WI38 (cell line): ENCODE results near the gene UFD1.

Source experiments
- H3K4me3 ChIP-seq: 2 replicates; pipeline ENCODE4 v1.5.1; 2011; ENCODE audit warnings: low read depth, mild to moderate bottlenecking, control low read depth, low read length
- TF ChIP-seq, protein P1 (sequence below): IDR thresholded peaks from 2 replicates; pipeline ENCODE4 v1.5.1; 2012; ENCODE audit warnings: low read depth, mild to moderate bottlenecking, control low read depth, low read length

The UFD1 gene

DNA sequence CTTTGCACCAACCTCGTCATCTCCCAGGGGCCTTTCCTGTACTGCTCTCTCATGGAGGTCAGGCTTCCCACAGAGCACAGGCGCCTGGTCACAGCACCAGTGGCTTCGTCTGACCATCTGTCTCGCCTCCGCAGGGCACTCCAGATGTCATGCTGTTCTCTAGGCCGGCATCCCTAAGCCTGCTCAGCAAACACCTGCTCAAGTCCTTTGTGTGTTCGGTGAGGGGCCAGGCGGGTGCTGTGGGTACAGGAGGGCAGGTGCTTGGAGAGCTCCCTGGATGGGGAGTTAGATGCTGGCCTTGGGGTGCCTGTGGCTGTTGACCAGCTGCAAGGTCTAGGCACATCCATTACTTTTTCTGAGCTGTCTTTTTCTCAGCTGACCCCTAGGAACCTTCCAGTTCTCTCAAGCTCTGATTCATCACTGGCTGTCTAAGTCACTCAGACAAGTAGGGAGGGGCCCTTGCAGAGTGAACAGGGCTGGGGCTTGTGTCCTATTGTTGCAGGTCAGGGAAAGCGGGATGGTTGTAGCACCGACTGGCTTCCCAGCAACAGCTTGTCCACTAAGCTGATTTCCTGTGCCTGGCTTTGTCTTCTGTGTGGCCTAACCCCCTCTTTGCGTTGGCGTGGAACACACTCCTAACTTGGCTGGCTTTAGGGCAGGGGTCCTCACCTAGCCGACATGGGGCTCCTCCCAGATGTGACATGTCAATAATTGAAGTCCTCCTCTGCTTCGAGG lies 36.0 kb upstream of the UFD1 start:
- no peak overlapping the region for H3K4me3 ChIP-seq
- TF ChIP-seq, protein P1, sequence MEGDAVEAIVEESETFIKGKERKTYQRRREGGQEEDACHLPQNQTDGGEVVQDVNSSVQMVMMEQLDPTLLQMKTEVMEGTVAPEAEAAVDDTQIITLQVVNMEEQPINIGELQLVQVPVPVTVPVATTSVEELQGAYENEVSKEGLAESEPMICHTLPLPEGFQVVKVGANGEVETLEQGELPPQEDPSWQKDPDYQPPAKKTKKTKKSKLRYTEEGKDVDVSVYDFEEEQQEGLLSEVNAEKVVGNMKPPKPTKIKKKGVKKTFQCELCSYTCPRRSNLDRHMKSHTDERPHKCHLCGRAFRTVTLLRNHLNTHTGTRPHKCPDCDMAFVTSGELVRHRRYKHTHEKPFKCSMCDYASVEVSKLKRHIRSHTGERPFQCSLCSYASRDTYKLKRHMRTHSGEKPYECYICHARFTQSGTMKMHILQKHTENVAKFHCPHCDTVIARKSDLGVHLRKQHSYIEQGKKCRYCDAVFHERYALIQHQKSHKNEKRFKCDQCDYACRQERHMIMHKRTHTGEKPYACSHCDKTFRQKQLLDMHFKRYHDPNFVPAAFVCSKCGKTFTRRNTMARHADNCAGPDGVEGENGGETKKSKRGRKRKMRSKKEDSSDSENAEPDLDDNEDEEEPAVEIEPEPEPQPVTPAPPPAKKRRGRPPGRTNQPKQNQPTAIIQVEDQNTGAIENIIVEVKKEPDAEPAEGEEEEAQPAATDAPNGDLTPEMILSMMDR = no peak

DNA sequence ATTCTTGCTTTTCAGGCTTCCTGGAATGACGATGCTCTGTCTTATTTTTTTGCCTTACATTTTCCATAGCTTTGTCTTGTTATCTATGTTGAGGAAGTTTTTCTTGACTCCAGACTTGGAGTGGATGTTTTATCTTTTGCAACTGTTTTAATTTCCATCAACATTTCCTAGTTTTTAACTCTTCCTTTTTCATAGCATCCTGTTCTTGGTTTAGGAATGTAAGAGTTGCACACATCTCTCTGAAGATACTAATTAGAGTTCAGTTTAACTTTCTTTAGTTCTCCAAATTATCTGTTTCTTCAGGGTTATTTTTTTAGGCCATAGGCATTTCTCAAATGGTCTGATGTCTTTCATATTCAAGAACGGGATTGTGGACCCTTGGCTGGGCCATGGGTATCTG lies 34.8 kb upstream of the UFD1 start:
- TF ChIP-seq, protein P1 = no peak
- H3K4me3 ChIP-seq = no peak overlapping the region

DNA sequence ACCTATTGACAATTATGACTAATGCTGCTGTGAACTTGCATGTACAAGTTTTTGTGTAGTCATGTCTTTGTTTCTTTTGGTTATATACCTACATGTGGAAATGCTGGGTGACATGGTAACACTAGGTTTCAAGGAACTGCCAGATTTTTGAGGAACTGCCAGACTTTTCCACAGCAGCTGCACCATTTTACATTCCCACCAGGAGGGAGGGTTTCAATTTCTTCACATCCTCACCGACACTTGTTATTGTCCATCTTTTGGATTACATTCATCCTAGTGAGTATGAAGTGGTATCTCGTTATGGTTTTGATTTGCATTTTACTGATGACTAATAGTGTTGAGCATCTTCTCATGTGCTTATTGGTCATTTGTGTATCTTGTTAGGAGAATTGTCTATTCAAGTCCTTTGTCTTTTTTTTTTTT lies 31.9 kb upstream of the UFD1 start:
- no peak overlapping the region for H3K4me3 ChIP-seq
- TF ChIP-seq, protein P1 = no peak

DNA sequence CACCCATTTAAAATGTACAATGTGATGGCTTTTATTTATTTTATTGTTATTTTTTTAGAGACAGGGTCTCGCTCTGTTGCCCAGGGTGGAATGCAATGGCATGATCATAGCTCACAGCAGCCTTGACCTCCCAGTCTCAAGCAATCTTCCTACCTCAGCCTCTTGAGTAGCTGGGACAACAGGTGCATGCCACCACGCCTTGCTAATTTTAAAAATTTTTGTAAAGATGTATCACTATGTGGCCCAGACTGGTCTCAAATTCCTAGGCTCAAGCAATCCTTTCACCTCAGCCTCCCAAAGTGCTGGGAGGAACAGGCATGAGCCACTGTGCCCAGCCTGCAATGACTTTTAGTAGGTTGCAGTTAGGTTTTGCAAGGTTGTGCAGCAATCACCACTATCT lies 30.9 kb upstream of the UFD1 start:
- TF ChIP-seq, protein P1 = no peak
- no peak overlapping the region for H3K4me3 ChIP-seq

DNA sequence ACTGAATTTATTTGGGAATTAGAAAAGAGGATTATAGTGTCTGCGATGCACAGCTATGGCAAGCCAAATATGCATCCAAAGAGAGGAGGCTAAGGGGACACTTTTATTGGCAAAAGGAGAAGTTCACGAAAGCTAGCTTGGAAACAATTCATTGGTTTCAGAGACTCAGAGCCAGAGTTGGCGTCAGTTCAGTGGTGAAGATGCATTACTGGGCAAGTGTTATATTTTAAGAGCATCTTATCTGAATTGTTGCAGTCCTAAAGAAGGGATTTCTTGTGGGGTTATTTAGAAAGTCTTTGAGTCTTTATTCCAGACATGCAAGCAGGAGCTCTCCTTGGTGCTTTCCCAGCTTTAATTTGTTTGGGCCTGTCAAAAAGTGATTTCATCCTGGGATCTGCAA lies 30.2 kb upstream of the UFD1 start:
- TF ChIP-seq, protein P1 = no peak
- H3K4me3 ChIP-seq = no peak overlapping the region

DNA sequence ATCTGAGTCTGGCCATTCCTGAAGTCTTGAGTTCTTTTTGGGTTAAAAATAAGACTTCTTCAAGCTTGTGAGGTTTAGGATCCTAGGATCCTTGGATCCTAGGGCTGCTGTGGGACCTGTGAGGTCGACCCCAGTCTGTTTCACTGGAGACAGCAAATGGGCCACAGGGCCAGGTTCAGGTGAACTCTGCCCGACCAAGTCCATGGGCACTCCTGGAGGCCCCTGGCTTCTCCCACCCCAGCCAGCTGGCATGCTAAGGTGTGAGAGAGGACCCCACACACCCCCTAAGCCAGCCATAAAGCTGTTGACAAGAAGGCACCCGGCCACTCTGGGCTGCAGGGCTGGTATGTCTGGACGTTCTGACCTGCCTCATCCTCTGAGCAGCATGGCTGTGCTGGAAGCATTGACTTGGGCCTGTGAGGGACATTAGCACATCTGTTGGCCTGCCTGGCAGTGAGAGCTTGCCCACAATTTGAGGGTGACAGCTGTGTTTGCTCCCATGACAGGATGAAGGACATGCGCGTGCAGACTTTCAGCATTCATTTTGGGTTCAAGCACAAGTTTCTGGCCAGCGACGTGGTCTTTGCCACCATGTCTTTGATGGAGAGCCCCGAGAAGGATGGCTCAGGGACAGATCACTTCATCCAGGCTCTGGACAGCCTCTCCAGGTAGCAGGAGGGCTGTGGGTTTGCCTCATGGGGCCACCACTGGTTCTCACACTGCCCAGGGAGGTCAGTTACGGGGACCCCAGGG lies 29.2 kb upstream of the UFD1 start:
- TF ChIP-seq, protein P1 = no peak
- no peak overlapping the region for H3K4me3 ChIP-seq

DNA sequence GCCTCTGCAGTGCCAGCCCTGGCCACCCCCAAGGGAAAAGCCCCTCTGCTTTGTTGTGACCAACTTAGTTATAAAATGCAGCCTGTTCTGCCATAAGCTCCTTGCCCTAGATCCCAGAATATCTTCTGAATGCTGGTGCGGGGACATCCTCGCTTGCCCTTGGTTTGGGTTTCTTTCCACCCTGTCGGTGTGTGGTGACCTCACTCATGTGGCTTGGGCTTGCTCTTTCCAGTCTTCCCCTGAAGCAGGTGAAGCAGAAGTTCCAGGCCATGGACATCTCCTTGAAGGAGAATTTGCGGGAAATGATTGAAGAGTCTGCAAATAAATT lies 28.5 kb upstream of the UFD1 start:
- TF ChIP-seq, protein P1 = no peak
- H3K4me3 ChIP-seq = no peak overlapping the region
